Globus pallidus (tissue), 1 donor: ENCODE data around the gene SULT1A2.
"Not testable (repeated sequence)": the region's sequence is repeated elsewhere in the genome, so short reads cannot be mapped to it uniquely, and the experiment has no call there.

Experiments
- DNase-seq: peaks from one replicate; pipeline ENCODE4 v3.0.0-alpha.2; 2015; ENCODE audit warnings: low spot score

The SULT1A2 gene

DNA sequence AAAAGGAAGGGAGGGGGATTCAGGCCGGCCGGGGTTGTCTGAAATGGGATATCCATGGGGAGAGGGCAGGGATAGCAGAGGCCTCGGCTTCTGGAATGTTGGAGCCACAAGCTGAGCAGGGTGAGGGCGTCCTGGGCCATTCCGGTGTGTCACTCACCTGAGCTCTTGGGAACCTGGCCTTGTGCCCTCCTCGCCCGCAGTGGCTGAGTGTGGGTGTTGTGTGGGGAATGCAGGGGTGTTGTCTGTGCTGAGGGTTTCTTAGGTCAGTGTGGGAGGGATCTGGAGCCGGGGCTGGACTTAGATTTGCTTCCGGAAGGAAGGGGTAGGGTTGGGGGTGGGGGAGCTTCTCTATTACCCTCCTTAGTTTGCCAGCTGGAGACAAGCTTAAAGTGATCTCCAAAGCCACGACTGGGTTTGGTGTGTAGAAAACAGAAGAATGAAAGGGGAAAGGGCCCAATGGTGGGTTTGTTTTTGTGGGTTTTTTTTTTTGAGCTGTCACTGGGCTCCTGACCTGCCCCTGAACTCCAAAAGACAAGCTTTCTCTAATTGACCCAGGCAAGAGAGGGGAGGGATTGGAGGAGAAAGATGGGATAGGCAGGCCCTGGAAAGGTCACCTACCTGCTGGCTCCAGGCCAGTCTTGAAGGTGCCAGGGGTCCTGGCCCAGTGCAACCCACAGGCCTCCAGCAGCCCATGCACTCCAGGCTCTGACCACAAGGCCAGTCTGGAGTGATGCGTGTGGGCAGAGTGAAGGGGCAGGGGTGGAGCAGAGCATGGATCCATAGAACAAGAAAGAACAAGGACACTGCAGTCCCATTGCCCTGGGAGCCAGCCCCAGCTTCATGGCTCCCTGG lies at the start of gene SULT1A2:
SULT1A2 (minus strand) TSS at position 211 of the 852 bp plus-strand sequence. CDS start 1,120 bp downstream, outside the sequence.
- no peak for DNase-seq

DNA sequence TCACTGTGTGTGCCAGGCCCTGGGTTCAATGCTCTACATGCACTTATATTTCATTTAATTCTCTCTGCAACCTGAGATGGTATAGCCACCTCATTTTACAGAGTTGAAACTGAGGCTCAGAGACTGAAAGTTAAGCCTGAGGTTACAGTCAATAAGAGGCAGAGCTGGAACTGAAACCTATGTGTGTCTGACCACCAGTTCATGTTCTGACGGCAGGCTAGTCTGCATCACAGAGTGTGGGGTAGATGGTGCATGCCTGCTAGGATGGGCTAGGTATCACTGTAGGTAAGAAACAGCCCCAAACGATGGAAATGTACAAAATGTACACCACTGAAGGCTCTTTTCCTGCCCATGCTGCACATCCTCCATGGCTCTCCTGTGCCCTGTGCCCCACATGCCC lies 43.1 kb upstream of the SULT1A2 start:
- DNase-seq, result not testable (repeated sequence)

DNA sequence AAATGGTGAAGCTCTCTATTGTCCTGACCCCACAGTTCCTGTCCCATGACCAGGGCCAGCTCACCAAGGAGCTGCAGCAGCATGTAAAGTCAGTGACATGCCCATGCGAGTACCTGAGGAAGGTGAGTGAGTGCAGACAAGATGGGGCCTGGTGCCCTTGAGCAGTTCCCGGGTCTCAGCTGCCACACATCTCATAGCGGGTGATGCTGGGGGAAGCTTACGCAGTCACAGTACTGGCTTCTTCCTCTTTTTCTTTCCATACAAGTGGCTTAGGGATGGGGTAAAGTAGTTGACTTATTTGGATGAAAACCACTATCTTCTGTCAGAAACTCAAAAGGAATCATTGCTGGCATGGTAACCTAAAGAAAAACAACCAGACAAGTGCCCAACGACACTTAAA lies 41.5 kb upstream of the SULT1A2 start:
- DNase-seq, result not testable (repeated sequence)

DNA sequence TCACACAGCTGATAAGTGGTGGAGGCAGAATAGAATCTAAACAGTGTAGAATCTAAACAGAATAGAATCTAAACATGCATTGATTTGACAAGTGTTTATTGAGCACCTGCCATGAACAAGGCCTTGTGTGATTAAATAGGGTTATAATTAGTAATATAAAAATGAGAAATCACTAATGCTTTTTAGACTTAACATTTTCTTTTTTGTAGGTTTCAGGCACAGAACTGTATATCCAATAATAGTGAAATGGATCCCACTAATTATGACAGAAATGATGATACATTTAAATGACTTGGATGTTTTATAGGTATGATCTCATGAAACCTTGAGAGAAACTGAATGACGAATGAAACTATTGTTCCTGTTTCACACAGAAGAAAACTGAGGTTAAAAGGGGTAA lies 40.9 kb upstream of the SULT1A2 start, which contains the start of gene NPIPB8:
NPIPB8 (plus strand) TSS at position 301 of the 400 bp plus-strand sequence. CDS start 296 bp downstream, outside the sequence.
- DNase-seq, result not testable (repeated sequence)

DNA sequence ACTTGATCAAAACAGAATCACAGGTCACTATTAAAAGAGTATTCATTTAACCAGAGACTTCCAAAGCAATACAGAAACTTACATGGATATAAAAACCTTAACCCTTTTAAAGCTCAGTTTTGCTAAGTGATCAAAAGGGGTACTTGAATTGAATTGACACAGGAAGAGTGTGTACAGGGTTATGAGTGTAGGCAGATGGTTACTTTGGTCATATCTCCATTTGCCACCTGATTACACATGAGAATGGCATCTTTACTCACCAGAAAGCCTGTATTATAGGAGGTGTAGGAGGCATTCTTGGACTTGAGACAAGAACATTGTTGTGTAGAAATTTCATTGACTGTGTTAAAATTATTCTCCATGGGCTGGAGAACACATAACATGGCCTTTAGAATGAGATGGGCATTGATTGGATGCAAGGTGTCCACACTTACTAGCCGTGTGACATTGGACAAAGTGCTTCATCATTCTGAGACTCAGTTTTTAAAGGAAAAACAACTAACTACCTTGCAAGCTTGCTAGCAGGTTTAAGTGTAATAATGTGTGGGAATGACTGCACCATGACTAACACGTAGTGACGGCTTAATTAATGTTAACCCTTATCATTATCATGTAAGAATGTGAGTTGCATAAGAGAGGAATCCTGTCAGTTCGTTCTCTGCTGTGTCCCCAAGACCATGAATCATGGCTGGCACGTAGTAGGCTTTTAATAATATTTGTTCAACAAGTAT lies 39.4 kb upstream of the SULT1A2 start:
- DNase-seq, result not testable (repeated sequence)

DNA sequence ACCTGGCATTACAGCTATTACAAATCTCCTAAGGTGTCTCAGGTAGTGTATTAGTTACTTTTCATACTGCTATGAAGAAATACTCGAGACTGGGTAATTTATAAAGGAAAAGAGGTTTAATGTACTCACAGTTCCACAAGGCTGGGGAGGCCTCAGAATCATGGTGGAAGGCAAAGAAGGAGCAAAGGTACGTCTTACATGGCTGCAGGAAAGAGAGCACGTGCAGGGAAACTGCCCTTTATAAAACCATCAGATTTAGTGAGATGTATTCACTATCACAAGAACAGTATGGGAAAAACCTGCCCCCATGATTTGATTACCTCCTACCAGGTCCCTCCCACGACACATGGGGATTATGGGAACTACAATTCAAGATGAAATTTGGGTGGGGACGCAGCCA lies 34.1 kb upstream of the SULT1A2 start:
- not testable (repeated sequence) for DNase-seq

DNA sequence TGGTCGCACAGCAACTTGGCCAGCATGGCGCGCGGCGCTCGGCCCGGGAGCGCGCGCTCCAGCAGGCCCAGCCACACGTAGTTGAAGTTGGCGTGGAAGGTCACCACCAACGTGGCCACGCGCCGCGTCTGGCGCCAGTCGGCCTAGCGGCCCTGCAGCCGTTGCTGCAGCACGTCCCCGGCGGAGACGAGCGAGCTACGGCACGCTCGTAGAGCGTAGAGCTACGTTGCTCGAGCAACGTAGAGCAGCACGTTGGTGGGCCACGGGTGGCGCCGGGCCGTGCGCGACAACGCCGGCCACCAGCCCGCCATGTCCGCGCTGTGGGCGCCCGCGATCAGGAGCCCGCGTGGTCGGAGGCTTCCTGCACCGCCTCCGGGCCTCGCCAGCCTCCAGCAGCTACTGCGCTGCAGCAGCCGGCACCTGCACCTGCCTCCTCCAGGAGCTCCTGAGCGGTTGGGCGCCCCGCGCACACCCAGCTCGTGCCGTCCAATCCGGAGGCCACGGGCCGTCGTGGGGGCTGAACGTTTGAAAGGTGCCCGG lies 26.4 kb upstream of the SULT1A2 start:
- peak; percentile 7 for DNase-seq

DNA sequence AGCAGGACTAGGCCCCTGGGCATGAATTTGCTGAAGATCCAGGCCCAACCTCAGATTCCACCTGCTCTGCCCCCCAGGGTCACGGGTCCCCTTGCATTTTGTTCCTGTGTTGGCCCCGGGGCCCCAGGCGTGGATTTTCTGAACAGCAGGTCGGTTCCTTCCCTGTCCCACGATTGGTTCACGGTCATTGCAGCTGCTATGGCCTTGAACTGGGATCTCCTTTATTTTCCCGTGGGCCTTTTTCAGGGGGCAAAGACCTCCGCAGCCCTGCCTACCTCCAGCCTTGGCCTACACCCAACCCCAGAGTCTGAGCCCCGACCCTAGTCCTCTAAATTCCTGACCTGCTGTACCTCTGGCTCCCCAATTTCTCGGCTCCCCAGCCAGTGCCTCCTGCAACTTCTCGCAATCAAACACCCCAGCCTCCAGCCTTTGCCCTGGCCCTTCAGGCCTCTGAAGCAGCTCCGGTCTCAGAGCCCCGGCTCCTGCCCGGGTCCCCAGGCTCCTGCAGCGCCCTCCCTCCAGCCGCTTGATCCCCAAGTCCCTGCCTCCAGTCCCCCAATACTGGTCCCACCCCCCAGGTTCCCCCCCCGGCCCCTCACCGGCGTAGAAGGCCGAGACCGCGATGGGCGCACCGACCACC lies 25.8 kb upstream of the SULT1A2 start:
- not testable (repeated sequence) for DNase-seq

DNA sequence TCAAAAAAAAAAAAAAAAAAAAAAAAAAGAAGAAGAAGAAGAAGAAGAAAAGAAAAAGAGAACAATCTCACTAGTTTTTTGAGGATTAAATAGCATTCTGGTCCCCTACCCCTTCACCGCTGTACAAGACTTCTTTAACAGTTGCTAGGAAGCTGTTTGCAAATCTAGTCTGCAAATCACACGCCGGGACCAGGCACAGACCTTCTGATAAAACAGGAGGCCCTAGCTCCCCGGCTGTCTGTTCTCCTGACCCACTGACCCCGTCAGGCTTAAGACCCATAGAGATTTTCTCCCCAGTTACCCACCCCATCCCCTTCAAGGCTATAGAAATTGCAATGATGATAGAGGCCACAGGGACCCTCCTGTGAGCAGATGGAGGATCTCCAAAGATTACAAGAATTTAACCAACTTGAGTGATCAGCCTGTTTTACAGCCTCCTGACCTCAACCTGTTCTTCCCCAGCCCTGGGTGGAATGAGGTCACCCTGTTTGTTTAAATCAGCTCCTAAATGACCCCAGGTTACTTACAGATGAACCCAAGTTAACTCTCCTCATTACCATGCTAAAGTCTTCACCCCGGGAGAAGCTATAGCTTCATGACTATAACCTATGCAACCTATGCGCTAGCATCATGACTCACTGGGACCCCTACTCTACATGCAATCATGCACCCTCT lies 24.8 kb upstream of the SULT1A2 start:
- no peak for DNase-seq

DNA sequence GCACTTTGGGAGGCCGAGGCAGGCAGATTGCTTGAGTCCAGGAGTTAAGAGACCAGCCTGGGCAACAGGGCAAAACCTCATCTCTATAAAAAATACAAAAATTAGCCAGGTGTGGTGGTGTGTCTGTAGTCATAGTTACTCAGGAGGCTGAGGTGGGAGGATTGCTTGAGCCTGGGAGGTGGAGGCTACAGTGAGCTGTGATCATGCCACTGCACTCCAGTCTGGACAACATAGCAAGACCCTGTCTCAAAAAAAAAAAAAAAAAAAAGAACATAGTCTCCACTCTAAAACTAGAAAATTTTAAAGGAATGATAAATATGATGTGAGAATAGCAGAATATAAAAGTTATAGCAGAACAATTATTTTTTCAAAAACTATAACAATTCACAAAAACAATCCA lies 23.5 kb upstream of the SULT1A2 start:
- not testable (repeated sequence) for DNase-seq

DNA sequence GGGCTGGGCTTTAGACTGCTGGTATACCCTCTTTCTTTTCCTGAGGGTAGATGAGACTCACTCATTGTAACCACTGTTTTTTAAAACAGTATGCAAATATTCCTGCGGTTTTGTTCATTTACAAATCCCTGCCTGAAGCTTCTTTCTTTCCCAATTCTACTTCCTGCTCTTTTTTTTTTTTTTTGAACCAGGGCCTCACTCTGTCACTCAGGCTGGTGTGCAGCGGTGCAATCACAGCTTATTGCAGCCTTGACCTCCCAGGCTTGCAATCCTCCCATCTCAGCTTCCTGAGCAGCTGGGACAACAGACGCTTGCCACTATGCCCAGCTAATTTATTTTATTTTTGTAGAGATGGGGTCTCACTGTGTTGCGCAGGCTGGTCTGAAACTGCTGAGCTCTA lies 21.0 kb upstream of the SULT1A2 start:
- DNase-seq, result no peak

DNA sequence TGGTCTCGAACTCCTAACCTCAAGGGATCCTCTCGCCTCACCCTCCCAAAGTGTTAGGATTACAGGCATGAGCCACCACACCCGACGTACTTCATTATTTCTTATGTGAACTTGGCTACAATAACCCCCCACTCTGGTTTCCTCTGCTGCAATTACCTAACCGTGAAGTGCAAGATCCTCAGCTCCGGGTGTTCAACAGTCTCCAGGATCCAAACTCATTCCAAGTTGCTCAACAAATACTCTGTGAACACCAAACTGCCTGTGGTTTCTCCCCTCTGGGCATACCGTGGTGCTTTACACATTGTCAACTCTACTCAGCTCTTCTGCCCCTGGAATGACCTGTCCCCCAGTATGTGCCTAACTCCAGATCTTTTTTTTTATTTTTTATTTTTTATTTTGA lies 19.8 kb upstream of the SULT1A2 start:
- no peak for DNase-seq

DNA sequence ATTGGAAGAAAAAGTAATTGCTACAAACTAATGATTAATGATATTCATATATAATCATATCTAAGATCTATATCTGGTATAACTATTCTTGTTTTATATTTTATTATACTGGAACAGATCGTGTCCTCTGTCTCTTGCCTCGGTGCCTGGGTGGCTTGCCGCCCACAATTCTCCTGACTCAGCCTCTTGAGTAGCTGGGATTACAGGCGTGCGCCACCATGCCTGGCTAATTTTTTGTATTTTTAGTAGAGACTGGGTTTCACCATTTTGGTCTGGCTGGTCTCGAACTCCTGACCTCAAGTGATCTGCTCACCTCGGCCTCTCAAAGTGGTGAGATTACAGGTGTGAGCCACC lies 19.4 kb upstream of the SULT1A2 start:
- DNase-seq, result not testable (repeated sequence)

DNA sequence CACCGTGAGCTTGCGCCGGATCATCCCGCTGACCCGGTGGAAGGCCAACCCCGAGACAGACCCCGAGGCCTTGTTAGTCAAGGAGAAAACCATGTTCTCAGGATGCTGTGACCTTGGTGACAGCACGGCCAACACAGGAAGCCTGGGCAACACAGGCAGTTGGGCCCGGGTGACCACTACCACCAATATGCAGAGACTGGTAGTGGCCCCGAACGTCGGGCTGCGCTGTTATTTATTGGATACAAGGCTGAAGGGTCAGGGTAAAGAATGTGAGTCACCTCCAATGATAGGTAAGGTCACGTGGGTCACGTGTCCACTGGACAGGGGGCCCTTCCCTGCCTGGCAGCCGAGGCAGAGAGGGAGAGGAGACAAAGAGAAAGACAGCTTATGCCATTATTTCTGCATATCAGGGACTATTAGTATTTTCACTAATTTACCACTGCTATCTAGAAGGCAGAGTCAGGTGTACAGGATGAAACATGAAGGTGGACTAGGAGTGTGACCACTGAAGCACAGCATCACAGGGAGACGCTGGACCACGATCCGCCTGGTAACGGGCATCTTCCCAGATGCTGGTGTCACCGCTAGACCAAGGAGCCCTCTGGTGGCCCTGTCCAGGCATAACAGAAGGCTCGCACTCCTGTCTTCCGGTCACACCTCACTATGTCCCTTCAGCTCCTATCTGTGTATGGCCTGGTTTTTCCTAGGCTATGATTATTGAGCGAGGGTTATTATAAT lies 18.8 kb upstream of the SULT1A2 start:
- not testable (repeated sequence) for DNase-seq

DNA sequence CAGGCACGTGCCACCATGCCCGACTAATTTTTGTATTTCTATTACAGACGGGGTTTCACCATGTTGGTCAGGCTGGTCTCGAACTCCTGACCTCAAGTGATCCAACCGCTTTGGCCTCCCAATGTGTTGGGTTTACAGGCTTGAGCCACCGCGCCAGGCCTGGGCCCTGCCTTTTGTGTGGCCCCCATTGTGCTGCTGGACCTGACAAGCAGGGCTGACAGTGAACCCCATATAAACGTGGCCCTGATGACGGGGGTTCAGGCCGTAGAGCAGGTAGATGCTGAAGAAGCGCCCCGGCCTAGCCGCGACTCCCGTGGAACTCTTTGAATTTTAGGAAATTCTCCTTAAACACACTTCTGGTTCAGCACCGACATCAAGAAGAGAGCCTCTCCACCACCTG lies 17.7 kb upstream of the SULT1A2 start:
- DNase-seq, result not testable (repeated sequence)

DNA sequence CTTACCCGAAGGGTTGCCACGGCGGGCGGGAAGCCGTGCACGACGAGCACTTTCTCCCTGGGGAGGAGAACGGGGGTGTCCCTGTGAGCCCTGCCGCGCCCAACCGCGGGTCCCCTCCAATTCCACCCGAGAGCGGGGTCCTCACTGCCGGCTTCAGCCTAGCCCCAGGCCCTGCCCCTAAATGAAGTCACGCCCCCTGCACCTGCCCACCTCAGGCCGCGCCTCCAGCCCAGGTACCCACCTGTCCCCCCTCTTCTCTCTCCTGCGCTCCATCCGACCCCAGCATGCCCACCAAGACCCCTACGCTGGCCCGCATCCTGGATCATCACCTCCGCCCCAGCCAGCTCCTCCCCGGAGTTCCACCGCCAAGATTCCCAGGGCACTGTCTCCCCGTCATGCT lies 17.1 kb upstream of the SULT1A2 start:
- not testable (repeated sequence) for DNase-seq

DNA sequence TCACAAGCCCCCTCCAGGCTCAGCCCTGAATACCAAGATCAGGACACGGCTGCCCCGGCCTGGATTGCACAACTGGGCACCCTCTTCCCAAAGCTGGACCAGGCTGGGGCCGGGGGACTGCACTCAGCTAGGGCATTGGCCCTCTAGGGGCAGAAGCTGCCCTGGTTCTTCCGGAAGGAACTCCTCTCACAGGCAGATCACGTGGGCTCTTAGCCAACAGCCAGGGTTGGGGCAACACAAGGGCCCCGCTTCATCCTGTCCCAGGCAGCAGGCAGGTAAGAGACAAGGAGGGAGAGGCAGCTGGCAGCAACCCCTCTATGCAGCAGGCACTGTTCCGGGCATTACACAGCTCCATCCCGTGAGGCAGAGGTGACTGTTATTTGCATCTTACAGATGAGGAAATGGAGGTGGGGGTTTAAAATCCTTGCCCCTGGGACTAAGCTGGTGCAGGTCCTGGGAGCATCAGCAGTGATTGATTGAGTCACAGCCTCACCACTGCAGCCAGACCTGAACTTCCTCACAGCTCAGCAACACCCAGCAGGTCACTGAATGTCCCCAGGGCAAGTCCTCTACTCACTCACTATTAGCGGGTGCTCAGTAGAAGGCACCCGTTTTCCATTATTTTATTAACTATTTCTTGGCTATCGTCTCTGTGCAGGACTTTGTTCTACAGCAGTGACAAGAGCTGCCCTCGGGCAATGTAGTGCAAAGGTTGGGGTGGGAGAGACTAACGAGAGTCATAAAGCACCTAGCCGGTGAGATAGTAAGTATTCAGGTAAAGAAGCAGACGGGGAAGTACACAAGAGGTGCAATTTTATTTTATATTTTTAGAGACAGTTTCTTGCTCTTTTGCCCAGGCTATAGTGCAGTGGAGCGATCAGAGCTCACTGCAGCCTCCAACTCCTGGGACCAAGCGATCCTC lies 15.8 kb upstream of the SULT1A2 start:
- not testable (repeated sequence) for DNase-seq

DNA sequence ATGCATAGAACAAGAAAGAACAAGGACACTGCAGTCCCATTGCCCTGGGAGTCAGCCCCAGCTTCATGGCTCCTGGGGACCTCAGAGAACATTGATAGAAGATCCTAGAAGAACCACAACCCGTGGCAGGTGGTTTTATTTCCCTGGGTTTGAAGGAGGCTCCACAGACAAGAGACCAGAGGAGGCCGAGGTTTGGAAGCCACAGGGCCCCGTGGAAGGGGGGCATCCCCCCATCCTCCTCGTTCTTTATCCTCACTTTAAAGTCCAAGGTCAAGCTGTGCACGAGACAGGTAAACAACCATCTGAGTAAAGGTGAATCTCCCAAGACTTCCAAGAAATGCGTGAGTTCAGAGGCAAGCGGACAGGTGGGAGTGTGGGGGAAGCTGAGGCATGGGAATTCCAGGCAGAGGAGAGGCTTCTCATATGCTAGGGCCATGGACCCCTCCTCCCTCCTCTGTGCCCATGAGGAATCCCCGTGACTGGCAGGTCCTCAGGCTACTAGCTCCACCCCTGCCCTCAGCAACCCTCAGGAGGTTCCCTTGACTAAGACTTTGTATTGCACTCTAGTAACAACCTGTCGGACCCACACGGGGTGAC lies 13.8 kb upstream of the SULT1A2 start:
- no peak for DNase-seq
